ACC112 (cell line): ENCODE measurements around the gene SCG5.

ENCODE experiments used
- H2AFZ ChIP-seq: fragments of 200-600 bp; sonication (generic); one replicate; pipeline ENCODE4 v1.6.0; 2017; ENCODE audit warnings: antibody characterized with exemption, low read length; ENCODE audit not compliant: unreplicated experiment
- H3K27ac ChIP-seq: fragments of 200-600 bp; sonication (generic); 2 replicates; pipeline ENCODE4 v1.5.1; 2014; ENCODE audit warnings: low read depth, mild to moderate bottlenecking, antibody characterized with exemption, low read length, moderate library complexity
- H3K27me3 ChIP-seq: fragments of 200-600 bp; sonication (generic); 2 replicates; pipeline ENCODE4 v1.6.1; 2014; ENCODE audit warnings: mild to moderate bottlenecking, antibody characterized with exemption, low read length, moderate library complexity, mixed read lengths; ENCODE audit not compliant: insufficient read depth
- H3K36me3 ChIP-seq: fragments of 200-600 bp; sonication (generic); 2 replicates; pipeline ENCODE4 v1.6.1; 2016; ENCODE audit warnings: mild to moderate bottlenecking, antibody characterized with exemption, low read length, moderate library complexity, mixed read lengths; ENCODE audit not compliant: insufficient read depth
- H3K4me1 ChIP-seq: fragments of 200-600 bp; sonication (generic); one replicate; pipeline ENCODE4 v1.6.1; 2016; ENCODE audit warnings: low read length, mixed read lengths; ENCODE audit not compliant: insufficient read depth, unreplicated experiment, control insufficient read depth
- H3K4me3 ChIP-seq: fragments of 200-600 bp; sonication (generic); 2 replicates; pipeline ENCODE4 v1.5.1; 2014; ENCODE audit warnings: mild to moderate bottlenecking, low read depth, low read length
- H3K79me2 ChIP-seq: fragments of 200-600 bp; sonication (generic); one replicate; pipeline ENCODE4 v1.6.0; 2016; ENCODE audit warnings: low read length; ENCODE audit not compliant: control insufficient read depth, unreplicated experiment, insufficient read depth

SCG5 gene

DNA sequence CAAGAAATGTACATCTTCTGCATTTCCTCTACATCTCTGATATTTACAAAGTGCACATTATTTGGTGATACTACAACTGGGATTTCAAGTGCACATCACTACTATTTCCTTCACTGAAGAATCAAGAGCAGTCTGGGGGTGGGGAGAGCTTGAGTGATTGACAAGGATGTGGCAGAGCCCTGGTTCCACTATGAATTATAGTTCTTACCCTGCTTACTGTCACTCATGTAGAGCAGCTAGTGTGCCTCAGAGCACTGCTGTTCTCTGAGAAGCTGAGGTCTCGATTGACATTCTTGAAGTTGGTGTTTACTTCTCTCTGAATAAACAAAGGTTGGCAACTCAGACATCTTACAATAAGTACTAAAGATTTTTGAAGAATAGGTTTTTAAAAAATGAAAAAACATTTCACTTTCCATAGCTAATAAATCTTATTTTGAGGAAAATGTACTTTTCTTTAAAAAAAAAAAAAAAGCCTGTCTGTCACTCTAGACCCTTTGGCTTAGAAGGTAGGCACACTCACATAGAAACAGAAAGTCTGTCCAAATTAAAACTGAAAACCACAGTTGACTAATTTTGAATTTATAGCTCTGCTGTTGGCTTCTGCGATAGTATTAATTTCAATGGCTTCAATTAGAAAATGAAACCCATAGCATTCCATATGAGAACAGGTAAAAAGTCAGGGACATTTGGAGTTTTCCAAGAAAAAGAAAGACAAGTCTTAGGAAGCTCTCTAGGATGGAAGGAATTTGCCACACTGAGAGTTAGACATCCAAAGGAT is 81.8 kb downstream of the SCG5 start:
- Histone ChIP-seq H3K36me3 (peaks cover 55% of the 10 kb centered on the region), H3K79me2 (peaks cover 78% of the 10 kb centered on the region), H2AFZ (no peak overlapping the region), H3K27ac (peak overlapping the region; percentile 39), H3K27me3 (no peaks in the 10 kb centered on the region), H3K4me3 (no peak overlapping the region), H3K4me1 (peaks cover 29% of the 10 kb centered on the region)

DNA sequence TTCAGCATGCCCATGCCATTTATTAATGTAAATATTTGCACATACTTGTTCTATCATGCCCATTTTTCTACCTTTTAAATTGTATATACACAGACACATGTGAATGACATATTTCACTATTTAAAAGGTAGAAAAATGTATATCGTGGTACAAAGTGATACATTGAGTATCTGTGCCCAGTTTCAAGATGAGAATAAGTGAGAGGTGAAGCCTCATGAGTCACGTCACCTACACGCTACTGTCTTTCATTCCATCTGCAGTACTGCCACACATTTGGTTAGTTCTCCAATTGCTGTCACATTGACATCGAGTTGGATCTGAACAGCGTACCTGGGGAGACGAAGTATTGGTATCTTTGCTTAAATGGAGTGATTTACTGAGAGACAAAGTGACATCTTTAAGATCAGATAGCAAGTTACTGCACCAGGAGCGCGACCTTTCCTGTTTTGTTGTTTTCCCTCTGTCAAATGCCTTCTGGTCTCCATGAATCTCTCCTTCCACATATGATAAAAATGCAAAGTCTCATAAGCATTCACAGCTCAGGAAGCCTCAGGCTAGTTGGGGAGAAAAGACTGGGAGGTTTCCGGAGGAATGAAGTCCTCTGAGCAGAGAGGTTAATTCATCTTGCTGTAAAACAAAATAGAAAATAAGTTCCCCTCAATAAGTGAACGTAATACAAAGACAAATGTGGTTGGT is 88.3 kb downstream of the SCG5 start:
- Histone ChIP-seq H3K27me3 (no peaks in the 10 kb centered on the region), H3K79me2 (peaks cover 48% of the 10 kb centered on the region), H3K27ac (0 out of 2 replicates have a peak overlapping the region, but pooled peaks have one; percentile 8), H3K36me3 (peaks cover 67% of the 10 kb centered on the region), H2AFZ (no peak overlapping the region), H3K4me1 (peaks cover 17% of the 10 kb centered on the region), H3K4me3 (no peak overlapping the region)

DNA sequence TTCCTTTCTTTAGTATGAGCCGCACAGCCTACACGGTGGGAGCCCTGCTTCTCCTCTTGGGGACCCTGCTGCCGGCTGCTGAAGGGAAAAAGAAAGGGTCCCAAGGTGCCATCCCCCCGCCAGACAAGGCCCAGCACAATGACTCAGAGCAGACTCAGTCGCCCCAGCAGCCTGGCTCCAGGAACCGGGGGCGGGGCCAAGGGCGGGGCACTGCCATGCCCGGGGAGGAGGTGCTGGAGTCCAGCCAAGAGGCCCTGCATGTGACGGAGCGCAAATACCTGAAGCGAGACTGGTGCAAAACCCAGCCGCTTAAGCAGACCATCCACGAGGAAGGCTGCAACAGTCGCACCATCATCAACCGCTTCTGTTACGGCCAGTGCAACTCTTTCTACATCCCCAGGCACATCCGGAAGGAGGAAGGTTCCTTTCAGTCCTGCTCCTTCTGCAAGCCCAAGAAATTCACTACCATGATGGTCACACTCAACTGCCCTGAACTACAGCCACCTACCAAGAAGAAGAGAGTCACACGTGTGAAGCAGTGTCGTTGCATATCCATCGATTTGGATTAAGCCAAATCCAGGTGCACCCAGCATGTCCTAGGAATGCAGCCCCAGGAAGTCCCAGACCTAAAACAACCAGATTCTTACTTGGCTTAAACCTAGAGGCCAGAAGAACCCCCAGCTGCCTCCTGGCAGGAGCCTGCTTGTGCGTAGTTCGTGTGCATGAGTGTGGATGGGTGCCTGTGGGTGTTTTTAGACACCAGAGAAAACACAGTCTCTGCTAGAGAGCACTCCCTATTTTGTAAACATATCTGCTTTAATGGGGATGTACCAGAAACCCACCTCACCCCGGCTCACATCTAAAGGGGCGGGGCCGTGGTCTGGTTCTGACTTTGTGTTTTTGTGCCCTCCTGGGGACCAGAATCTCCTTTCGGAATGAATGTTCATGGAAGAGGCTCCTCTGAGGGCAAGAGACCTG is 89.5 kb downstream of the SCG5 start:
- Histone ChIP-seq H3K27me3 (no peaks in the 10 kb centered on the region), H3K36me3 (peaks cover 77% of the 10 kb centered on the region), H3K79me2 (peaks cover 43% of the 10 kb centered on the region), H3K4me3 (no peak overlapping the region), H2AFZ (no peak overlapping the region), H3K27ac (peak overlapping the region; percentile 4; the same call in 1 of the 2 replicates), H3K4me1 (peaks cover 17% of the 10 kb centered on the region)

DNA sequence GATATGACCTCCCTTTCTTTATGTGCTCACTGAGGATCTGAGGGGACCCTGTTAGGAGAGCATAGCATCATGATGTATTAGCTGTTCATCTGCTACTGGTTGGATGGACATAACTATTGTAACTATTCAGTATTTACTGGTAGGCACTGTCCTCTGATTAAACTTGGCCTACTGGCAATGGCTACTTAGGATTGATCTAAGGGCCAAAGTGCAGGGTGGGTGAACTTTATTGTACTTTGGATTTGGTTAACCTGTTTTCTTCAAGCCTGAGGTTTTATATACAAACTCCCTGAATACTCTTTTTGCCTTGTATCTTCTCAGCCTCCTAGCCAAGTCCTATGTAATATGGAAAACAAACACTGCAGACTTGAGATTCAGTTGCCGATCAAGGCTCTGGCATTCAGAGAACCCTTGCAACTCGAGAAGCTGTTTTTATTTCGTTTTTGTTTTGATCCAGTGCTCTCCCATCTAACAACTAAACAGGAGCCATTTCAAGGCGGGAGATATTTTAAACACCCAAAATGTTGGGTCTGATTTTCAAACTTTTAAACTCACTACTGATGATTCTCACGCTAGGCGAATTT is 91.2 kb downstream of the SCG5 start:
- H2AFZ ChIP-seq = no peak overlapping the region
- H3K4me3 ChIP-seq = no peak overlapping the region
- peaks cover 85% of the 10 kb centered on the region for H3K36me3 ChIP-seq
- H3K79me2 ChIP-seq = peaks cover 31% of the 10 kb centered on the region
- H3K4me1 ChIP-seq = peaks cover 24% of the 10 kb centered on the region
- H3K27me3 ChIP-seq = no peaks in the 10 kb centered on the region
- H3K27ac ChIP-seq = peak overlapping the region; percentile 30; the same call in 1 of the 2 replicates

DNA sequence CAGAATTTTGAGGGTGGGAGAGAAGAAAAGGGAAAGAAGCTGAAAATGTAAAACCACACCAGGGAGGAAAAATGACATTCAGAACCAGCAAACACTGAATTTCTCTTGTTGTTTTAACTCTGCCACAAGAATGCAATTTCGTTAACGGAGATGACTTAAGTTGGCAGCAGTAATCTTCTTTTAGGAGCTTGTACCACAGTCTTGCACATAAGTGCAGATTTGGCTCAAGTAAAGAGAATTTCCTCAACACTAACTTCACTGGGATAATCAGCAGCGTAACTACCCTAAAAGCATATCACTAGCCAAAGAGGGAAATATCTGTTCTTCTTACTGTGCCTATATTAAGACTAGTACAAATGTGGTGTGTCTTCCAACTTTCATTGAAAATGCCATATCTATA is 91.8 kb downstream of the SCG5 start:
- Histone ChIP-seq H3K36me3 (peaks cover 80% of the 10 kb centered on the region), H3K79me2 (peaks cover 31% of the 10 kb centered on the region), H3K27me3 (no peaks in the 10 kb centered on the region), H2AFZ (no peak overlapping the region), H3K27ac (peak overlapping the region; percentile 30; the same call in 1 of the 2 replicates), H3K4me1 (peaks cover 24% of the 10 kb centered on the region), H3K4me3 (no peak overlapping the region)

DNA sequence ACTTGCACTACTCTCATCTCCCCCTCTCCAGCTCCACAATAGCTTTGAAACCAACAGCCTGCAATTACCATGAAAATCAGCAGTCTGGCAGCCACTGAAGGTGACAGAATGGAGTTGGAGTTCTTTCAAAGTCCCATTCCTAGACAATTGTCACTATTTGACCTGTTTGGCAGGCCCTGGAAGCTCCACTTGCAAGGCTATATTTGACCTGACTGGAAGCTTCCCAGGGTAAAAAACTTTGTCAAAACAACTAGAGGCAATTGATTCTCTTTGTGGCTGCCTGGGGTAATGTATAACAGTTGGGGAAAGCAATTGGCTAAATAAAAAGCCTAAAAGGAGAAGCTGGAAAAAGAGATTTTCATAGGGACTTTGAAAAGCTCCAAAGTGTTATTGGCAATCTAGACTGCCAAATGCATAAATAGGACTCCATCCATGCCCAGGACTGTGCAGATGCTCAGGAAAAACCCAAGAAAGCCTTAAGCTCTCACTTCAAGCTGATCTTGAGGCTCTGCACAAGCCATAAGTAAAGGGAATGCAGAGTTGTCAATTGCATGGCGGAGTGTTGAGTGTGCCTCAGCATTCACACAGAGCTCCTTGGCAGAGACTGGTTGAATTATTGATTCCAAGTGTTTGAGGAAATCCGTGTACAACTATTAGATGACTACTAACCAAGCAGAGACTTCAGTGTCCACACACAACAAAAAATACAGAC is 94.6 kb downstream of the SCG5 start:
- H3K27me3 ChIP-seq = no peaks in the 10 kb centered on the region
- peaks cover 10% of the 10 kb centered on the region for H3K79me2 ChIP-seq
- H3K4me1 ChIP-seq = peaks cover 10% of the 10 kb centered on the region
- peak overlapping the region; percentile 47 for H3K27ac ChIP-seq
- H3K36me3 ChIP-seq = peaks cover 59% of the 10 kb centered on the region
- no peak overlapping the region for H3K4me3 ChIP-seq
- H2AFZ ChIP-seq = no peak overlapping the region

DNA sequence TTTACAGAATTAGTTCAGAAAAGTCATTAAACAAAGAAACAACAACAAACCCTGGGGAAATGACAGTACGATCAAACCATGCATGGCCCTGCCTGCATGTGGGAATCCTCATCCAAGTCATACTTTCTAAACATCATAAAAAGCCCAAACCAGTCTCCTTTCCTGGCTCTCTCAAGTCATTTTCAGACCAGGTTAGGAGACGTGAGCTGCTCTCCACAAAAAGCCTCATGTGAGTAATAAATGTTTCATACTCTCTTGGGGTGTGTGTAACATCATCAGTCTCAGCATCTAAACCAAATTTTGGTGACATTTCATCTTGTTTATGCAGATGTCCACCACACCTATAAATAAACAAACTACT is 95.2 kb downstream of the SCG5 start:
- peaks cover 54% of the 10 kb centered on the region for H3K36me3 ChIP-seq
- H3K4me1 ChIP-seq = peaks cover 10% of the 10 kb centered on the region
- H3K27ac ChIP-seq = peak overlapping the region; percentile 47
- no peaks in the 10 kb centered on the region for H3K27me3 ChIP-seq
- H2AFZ ChIP-seq = no peak overlapping the region
- no peak overlapping the region for H3K4me3 ChIP-seq
- peaks cover 5% of the 10 kb centered on the region for H3K79me2 ChIP-seq

DNA sequence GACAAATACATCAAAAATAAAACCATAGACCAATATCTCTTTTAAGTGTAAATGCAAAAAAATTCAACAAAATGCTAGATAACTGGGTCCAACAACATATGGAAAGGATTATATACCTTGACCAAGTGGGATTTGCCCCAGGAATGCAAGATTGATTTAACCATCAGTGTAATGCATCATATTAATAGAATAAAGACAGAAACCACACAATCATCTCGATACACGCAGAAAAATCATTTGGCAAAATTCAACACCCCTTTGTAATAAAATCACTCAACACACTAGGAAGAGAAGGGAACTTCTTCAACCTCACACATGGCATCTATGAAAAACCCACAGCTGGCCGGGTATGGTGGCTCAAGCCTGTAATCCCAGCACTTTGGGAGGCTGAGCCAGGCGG is 95.8 kb downstream of the SCG5 start:
- H3K4me1 ChIP-seq = peaks cover 10% of the 10 kb centered on the region
- no peaks in the 10 kb centered on the region for H3K27me3 ChIP-seq
- no peaks in the 10 kb centered on the region for H3K79me2 ChIP-seq
- peak overlapping the region; percentile 47 for H3K27ac ChIP-seq
- H3K36me3 ChIP-seq = peaks cover 52% of the 10 kb centered on the region
- no peak overlapping the region for H3K4me3 ChIP-seq
- H2AFZ ChIP-seq = no peak overlapping the region

DNA sequence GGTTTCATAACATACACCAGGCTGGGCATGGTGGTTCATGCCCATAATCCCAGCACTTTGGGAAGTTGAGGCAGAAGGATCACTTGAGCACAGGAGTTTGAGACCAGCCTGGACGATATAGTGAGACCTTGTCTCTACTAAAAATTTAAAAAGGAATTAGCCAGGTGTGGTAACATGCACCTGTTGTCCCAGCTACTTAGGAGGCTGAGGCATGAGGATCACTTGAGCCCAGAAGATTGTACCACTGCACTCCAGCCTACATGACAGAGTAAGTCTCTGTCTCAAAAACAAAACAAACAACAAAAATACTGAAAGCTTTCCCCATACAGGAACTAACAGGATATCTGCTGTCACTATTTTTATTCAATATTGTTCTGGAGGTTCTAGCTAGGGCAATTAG is 97.2 kb downstream of the SCG5 start:
- Histone ChIP-seq H3K27ac (peak overlapping the region; percentile 18; the same call in 1 of the 2 replicates), H3K79me2 (no peaks in the 10 kb centered on the region), H3K4me1 (peaks cover 16% of the 10 kb centered on the region), H3K36me3 (peaks cover 42% of the 10 kb centered on the region), H2AFZ (no peak overlapping the region), H3K4me3 (no peak overlapping the region), H3K27me3 (no peaks in the 10 kb centered on the region)
